LoVo (cell line): ENCODE data around the gene AKAP13.

Experiments used
- DNase-seq: peaks from one replicate; pipeline ENCODE4 v3.0.0-alpha.2; 2016; ENCODE audit warnings: low spot score

AKAP13 gene

GRCh38 chr15:85672332-85673084 lies 292.1 kb downstream of the AKAP13 start:
- no peak for DNase-seq

- no peak for DNase-seq
Measured at GRCh38 chr15:85673326-85673725, 292.9 kb downstream of the AKAP13 start.

- no peak for DNase-seq
Measured at GRCh38 chr15:85676342-85677098, 296.1 kb downstream of the AKAP13 start.

- DNase-seq = no peak
Measured at GRCh38 chr15:85679231-85679630, 298.8 kb downstream of the AKAP13 start.

GRCh38 chr15:85681386-85681785 lies 301.0 kb downstream of the AKAP13 start:
- no peak for DNase-seq

GRCh38 chr15:85684174-85684710 lies 303.8 kb downstream of the AKAP13 start:
- no peak for DNase-seq

- no peak for DNase-seq
Measured at GRCh38 chr15:85685356-85685755, 305.0 kb downstream of the AKAP13 start.

- no peak for DNase-seq
Measured at GRCh38 chr15:85687329-85687728, 306.9 kb downstream of the AKAP13 start.

- DNase-seq = no peak
Measured at GRCh38 chr15:85688711-85689110, 308.3 kb downstream of the AKAP13 start.

- no peak for DNase-seq
Measured at GRCh38 chr15:85689729-85690128, 309.3 kb downstream of the AKAP13 start.

GRCh38 chr15:85690561-85691231 lies 310.3 kb downstream of the AKAP13 start:
- DNase-seq = no peak

GRCh38 chr15:85691350-85692240 lies 311.2 kb downstream of the AKAP13 start:
- DNase-seq = no peak

GRCh38 chr15:85692321-85692720 lies 311.9 kb downstream of the AKAP13 start:
- no peak for DNase-seq

- DNase-seq = no peak
Measured at GRCh38 chr15:85692873-85693272, 312.5 kb downstream of the AKAP13 start.

- no peak for DNase-seq
Measured at GRCh38 chr15:85693277-85693676, 312.9 kb downstream of the AKAP13 start.

- DNase-seq = no peak
Measured at GRCh38 chr15:85694091-85694490, 313.7 kb downstream of the AKAP13 start.

GRCh38 chr15:85700767-85701166 lies 320.4 kb downstream of the AKAP13 start:
- no peak for DNase-seq

- no peak for DNase-seq
Measured at GRCh38 chr15:85702321-85703101, 322.1 kb downstream of the AKAP13 start.

- DNase-seq = no peak
Measured at GRCh38 chr15:85704066-85704465, 323.7 kb downstream of the AKAP13 start.

GRCh38 chr15:85704720-85705429 lies 324.5 kb downstream of the AKAP13 start:
- DNase-seq = no peak
